Breast epithelium (tissue), 3 donors: ENCODE measurements around the gene POSTN.

Experiments used
- POLR2A ChIP-seq: fragments of 450-650 bp; IDR thresholded peaks from one replicate; pipeline ENCODE4 v1.6.1; 2016; ENCODE audit warnings: antibody characterized with exemption, mild to moderate bottlenecking, moderate library complexity
- POLR2AphosphoS5 ChIP-seq, 3 donors: sonication (generic); formaldehyde crosslinking; IDR thresholded peaks; one replicate each; pipeline ENCODE4 v1.6.1; 2017; ENCODE audit warnings: antibody characterized with exemption in 3 of 3
- TF ChIP-seq, protein P1 (sequence below), 3 donors: fragments of 450-650 bp; IDR thresholded peaks; one replicate each; pipeline ENCODE4 v1.5.1; 2016 to 2017; ENCODE audit warnings: antibody characterized with exemption in 3 of 3, mild to moderate bottlenecking in 3 of 3, moderate library complexity in 3 of 3

DNA sequence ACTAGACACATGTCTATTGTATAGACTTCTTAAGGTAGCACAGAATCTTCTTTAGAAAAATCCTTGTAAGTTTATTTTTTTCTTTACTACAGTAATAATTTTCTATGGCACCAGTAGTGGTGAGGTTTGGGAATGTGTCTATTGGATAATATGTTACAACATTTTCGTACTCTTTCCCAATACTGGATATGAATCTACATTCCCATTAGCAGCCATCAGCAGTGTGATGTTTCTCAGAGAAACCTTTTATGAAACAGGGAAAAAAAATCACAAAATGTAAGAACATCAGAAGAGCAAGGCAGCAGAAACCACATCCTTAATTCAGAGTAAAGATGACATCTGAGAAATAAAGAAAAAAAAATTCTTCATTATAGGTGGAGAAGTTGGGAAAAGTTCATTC is 83.3 kb downstream of the POSTN start:
- TF ChIP-seq, protein P1, sequence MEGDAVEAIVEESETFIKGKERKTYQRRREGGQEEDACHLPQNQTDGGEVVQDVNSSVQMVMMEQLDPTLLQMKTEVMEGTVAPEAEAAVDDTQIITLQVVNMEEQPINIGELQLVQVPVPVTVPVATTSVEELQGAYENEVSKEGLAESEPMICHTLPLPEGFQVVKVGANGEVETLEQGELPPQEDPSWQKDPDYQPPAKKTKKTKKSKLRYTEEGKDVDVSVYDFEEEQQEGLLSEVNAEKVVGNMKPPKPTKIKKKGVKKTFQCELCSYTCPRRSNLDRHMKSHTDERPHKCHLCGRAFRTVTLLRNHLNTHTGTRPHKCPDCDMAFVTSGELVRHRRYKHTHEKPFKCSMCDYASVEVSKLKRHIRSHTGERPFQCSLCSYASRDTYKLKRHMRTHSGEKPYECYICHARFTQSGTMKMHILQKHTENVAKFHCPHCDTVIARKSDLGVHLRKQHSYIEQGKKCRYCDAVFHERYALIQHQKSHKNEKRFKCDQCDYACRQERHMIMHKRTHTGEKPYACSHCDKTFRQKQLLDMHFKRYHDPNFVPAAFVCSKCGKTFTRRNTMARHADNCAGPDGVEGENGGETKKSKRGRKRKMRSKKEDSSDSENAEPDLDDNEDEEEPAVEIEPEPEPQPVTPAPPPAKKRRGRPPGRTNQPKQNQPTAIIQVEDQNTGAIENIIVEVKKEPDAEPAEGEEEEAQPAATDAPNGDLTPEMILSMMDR (IDR thresholded peaks at IDR 0.05) = no peak
- TF ChIP-seq POLR2AphosphoS5 (IDR thresholded peaks at IDR 0.05) (no peak), POLR2A (no peak)
